Kidney tubule cell (primary cell): Measurements from ENCODE around the gene RAD23A.
A peak's percentile ranks its signal among the peaks of the same experiment; 100 is the strongest.

Experiments
- DNase-seq: peaks from one replicate; pipeline ENCODE4 v3.0.0-alpha.2; 2018; ENCODE audit warnings: low spot score

Gene RAD23A

GRCh38 chr19:12984683-12985048 lies 39.0 kb downstream of the RAD23A start:
- no peak for DNase-seq

GRCh38 chr19:12985049-12985776 lies 39.6 kb downstream of the RAD23A start:
- DNase-seq = peak; percentile 73

GRCh38 chr19:12986726-12987125 lies 41.1 kb downstream of the RAD23A start:
- no peak for DNase-seq

- no peak for DNase-seq
Observed at GRCh38 chr19:12987190-12987589, 41.5 kb downstream of the RAD23A start.

- no peak for DNase-seq
Observed at GRCh38 chr19:12987781-12988180, 42.1 kb downstream of the RAD23A start.

- DNase-seq = no peak
Observed at GRCh38 chr19:12990431-12990830, 44.8 kb downstream of the RAD23A start.

GRCh38 chr19:12990853-12991252 lies 45.2 kb downstream of the RAD23A start:
- no peak for DNase-seq

GRCh38 chr19:12991296-12991695 lies 45.6 kb downstream of the RAD23A start:
- DNase-seq = no peak

- no peak for DNase-seq
Observed at GRCh38 chr19:12992729-12993128, 47.1 kb downstream of the RAD23A start.

- no peak for DNase-seq
Observed at GRCh38 chr19:12993562-12993961, 47.9 kb downstream of the RAD23A start.

GRCh38 chr19:12994701-12995595 lies 49.3 kb downstream of the RAD23A start, which contains the start of gene NFIX:
TSS of gene NFIX (plus strand) at chr19:12995475. CDS start at chr19:12995838, 363 bp downstream.
- DNase-seq = peak; percentile 70

- peak; percentile 42 for DNase-seq
Observed at GRCh38 chr19:12995596-12996405, 50.1 kb downstream of the RAD23A start.

- peak; percentile 26 for DNase-seq
Observed at GRCh38 chr19:12996406-12997094, 50.9 kb downstream of the RAD23A start.

GRCh38 chr19:12997179-12997966 lies 51.7 kb downstream of the RAD23A start:
- DNase-seq = no peak

- no peak for DNase-seq
Observed at GRCh38 chr19:12997967-12998940, 52.6 kb downstream of the RAD23A start.

- no peak for DNase-seq
Observed at GRCh38 chr19:13001166-13001501, 55.5 kb downstream of the RAD23A start.

- no peak for DNase-seq
Observed at GRCh38 chr19:13001502-13002165, 56.0 kb downstream of the RAD23A start.

- no peak for DNase-seq
Observed at GRCh38 chr19:13002166-13002898, 56.7 kb downstream of the RAD23A start.

- no peak for DNase-seq
Observed at GRCh38 chr19:13003081-13003480, 57.4 kb downstream of the RAD23A start.
